Immature natural killer cell (primary cell): ENCODE measurements around the gene NAA38. TPM values are rescaled to one million over a fixed set of nuclear protein-coding genes. Genes with fewer than 3 reads are reported as not detected.
"Not testable (repeated sequence)": the region's sequence is repeated elsewhere in the genome, so short reads cannot be mapped to it uniquely, and the experiment has no call there.

Experiments
- DNase-seq, 3 donors: peaks; one replicate each; pipeline ENCODE4 v3.0.0; 2022; ENCODE audit warnings: mixed read lengths in 1 of 3
- H3K27ac Mint-ChIP-seq, 6 donors: one replicate each; pipeline ENCODE4 v1.8.0; 2020; ENCODE audit warnings: mixed read lengths in 6 of 6, mild to moderate bottlenecking in 5 of 6, inconsistent platforms in 4 of 6, moderate library complexity in 3 of 6
- H3K27me3 Mint-ChIP-seq, 3 donors: one replicate each; pipeline ENCODE4 v1.8.0; 2020 to 2021; ENCODE audit warnings: low read depth in 3 of 3, mild to moderate bottlenecking in 3 of 3, mixed read lengths in 3 of 3, moderate library complexity in 3 of 3, inconsistent platforms in 1 of 3
- H3K36me3 Mint-ChIP-seq, 3 donors: one replicate each; pipeline ENCODE4 v1.8.0; 2020; ENCODE audit warnings: mixed read lengths in 3 of 3, inconsistent platforms in 2 of 3, mild to moderate bottlenecking in 2 of 3
- H3K4me1 Mint-ChIP-seq, 2 donors: one replicate each; pipeline ENCODE4 v1.8.0; 2020; ENCODE audit warnings: inconsistent platforms in 2 of 2, mild to moderate bottlenecking in 2 of 2, mixed read lengths in 2 of 2, moderate library complexity in 1 of 2
- H3K4me3 Mint-ChIP-seq, 5 donors: one replicate each; pipeline ENCODE4 v1.8.0; 2020; ENCODE audit warnings: mild to moderate bottlenecking in 5 of 5, mixed read lengths in 5 of 5, inconsistent platforms in 3 of 5, moderate library complexity in 3 of 5
- H3K9me3 Mint-ChIP-seq, 6 donors: one replicate each; pipeline ENCODE4 v1.8.0; 2020; ENCODE audit warnings: mild to moderate bottlenecking in 6 of 6, mixed read lengths in 6 of 6, inconsistent platforms in 4 of 6, moderate library complexity in 3 of 6
- polyA plus RNA-seq, 3 donors: library from polyadenylated mRNA; unstranded; fragments of 300-500 nt; fragmentation: Illumina TruSeq; gene quantifications; one replicate each; pipeline ENCODE4 v1.2.3, GENCODE V29; 2021

NAA38 gene
- polyA plus RNA-seq, 3 donors from 2014 or later = 131 to 346 (median 177) TPM

GRCh38 chr17:7809791-7810343 is 47.5 kb downstream of the NAA38 start:
- H3K4me3 Mint-ChIP-seq, H3K27me3 Mint-ChIP-seq, H3K36me3 Mint-ChIP-seq, DNase-seq, H3K9me3 Mint-ChIP-seq, H3K27ac Mint-ChIP-seq, H3K4me1 Mint-ChIP-seq: not testable (repeated sequence)

- no peak for DNase-seq
- Mint-ChIP-seq H3K4me3 (no peak overlapping the region), H3K36me3 (peaks cover 0 to 3% (median 0%) of the 10 kb centered on the region in 3 donors), H3K27ac (no peak overlapping the region), H3K9me3 (no peaks in the 10 kb centered on the region), H3K27me3 (peaks cover 3 to 5% (median 3%) of the 10 kb centered on the region in 3 donors), H3K4me1 (no peaks in the 10 kb centered on the region)
Measured at GRCh38 chr17:7809086-7809790, 48.1 kb downstream of the NAA38 start.

GRCh38 chr17:7807206-7807605 is 50.2 kb downstream of the NAA38 start:
- Mint-ChIP-seq H3K27me3 (peaks cover 5 to 11% (median 6%) of the 10 kb centered on the region in 3 donors), H3K27ac (no peak overlapping the region), H3K9me3 (no peaks in the 10 kb centered on the region), H3K4me1 (no peaks in the 10 kb centered on the region), H3K4me3 (no peak overlapping the region), H3K36me3 (peaks cover 0 to 3% (median 0%) of the 10 kb centered on the region in 3 donors)
- DNase-seq = no peak

Other genes starting within 250 kb of the NAA38 start
- 10 to 100 TPM in 2 of 3 donors, 1 to 10 TPM in 1; 8.3 to 25.1 (median 10.4) TPM for gene FXR2, start 242.7 kb downstream of the NAA38 start, polyA plus RNA-seq
- gene SAT2, start 229.7 kb downstream of the NAA38 start, polyA plus RNA-seq = 10 to 100 TPM; 33.9 to 39.1 (median 35.4) TPM
- gene SHBG, start 227.4 kb downstream of the NAA38 start, polyA plus RNA-seq = not detected
- gene ATP1B2, start 206.6 kb downstream of the NAA38 start, polyA plus RNA-seq = not detected
- 10 to 100 TPM; 17.0 to 39.7 (median 18.7) TPM for gene TP53, start 170.1 kb downstream of the NAA38 start, polyA plus RNA-seq
- gene WRAP53, start 169.1 kb downstream of the NAA38 start, polyA plus RNA-seq = 10 to 100 TPM; 18.5 to 24.8 (median 18.7) TPM
- gene EFNB3, start 152.4 kb downstream of the NAA38 start, polyA plus RNA-seq = not detected
- gene DNAH2, start 139.8 kb downstream of the NAA38 start, polyA plus RNA-seq = under 1 TPM in 1 of 3 donors, not detected in 2; 0.26 TPM
- gene KDM6B, start 23.3 kb downstream of the NAA38 start, polyA plus RNA-seq = under 1 TPM in 2 of 3 donors, not detected in 1; 0.03 to 0.40 TPM
- not detected for gene TMEM88, start 2.5 kb downstream of the NAA38 start, polyA plus RNA-seq
- gene CYB5D1, start 444 bp upstream of the NAA38 start, polyA plus RNA-seq = 1 to 10 TPM in 2 of 3 donors, not detected in 1; 2.9 to 3.7 TPM
- gene CHD3, start 31.2 kb upstream of the NAA38 start, polyA plus RNA-seq = 10 to 100 TPM in 1 of 3 donors, 1 to 10 TPM in 1, under 1 TPM in 1; 0.72 to 19.6 (median 3.5) TPM
- gene RNF227, start 58.7 kb upstream of the NAA38 start, polyA plus RNA-seq = 1 to 10 TPM; 1.9 to 3.3 (median 2.7) TPM
- under 1 TPM in 2 of 3 donors, not detected in 1; 0.15 to 0.26 TPM for gene KCNAB3, start 72.3 kb upstream of the NAA38 start, polyA plus RNA-seq
- 100 to 1,000 TPM; 233 to 379 (median 288) TPM for gene TRAPPC1, start 74.4 kb upstream of the NAA38 start, polyA plus RNA-seq
- gene CNTROB, start 74.6 kb upstream of the NAA38 start, polyA plus RNA-seq = 10 to 100 TPM in 1 of 3 donors, 1 to 10 TPM in 2; 1.8 to 14.4 (median 8.3) TPM
- gene GUCY2D, start 145.1 kb upstream of the NAA38 start, polyA plus RNA-seq = not detected
- not detected for gene ALOX15B, start 181.5 kb upstream of the NAA38 start, polyA plus RNA-seq
- under 1 TPM in 1 of 3 donors, not detected in 2; 0.17 TPM for gene ALOX12B, start 230.2 kb upstream of the NAA38 start, polyA plus RNA-seq